ENCODE data around the gene SEC14L2.

Gene SEC14L2

GRCh38 chr22:30396871-30397655, at the start of gene SEC14L2:
SEC14L2 (plus strand) TSS chr22:30397018; CDS start chr22:30397117, 99 bp downstream.
- peak; percentile 82 for DNase-seq (ENCODE audit: low spot score)

DNA sequence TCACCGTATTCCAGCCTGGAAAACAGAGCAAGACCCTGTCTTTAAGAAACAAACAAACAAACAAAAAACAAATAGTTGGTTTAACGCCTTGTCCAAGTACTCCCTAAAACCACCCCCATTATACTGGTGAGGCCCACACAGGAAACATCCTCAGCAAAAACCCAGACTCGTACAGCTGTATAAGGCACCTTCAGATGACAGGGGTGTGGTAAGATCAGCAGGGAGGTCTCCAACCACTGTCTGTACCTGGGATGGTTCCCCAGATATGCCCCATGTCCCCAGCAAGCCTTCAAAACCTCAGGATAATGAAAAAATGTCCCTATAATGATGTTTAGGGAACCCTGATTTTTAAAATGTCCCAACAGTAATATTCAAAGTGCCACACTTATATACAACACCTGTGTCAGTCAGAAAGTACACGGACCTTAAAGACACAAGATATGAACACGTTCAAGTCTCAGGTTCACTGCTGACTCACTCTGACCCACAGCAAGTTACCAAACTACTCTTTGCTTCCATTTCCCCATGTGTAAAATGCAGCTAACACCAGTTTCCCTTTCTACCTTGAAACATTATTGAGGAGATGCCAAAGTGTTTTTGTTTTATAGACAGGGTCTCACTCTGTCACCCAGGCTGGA, 49.4 kb upstream of the SEC14L2 start:
- DNase-seq (ENCODE audit: low spot score), result no peak

DNA sequence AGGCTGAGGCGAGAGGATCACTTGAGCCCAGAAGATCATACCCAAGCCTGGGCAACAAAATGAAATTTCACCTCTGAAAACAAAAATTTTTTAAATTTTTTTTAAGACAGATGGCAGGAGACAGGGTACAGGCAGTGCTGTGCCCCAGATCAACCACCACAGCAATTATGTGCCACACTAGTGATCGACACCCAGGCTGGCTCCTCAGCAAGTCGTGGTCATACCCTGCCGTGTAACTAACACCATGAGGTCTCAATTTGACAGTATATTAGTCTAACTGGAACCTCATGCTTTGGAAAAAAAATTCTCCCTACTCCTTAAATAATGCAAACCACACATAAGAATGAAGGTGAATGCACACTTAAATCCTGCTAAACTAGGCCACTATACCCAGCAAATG, 48.4 kb upstream of the SEC14L2 start:
- no peak for DNase-seq (ENCODE audit: low spot score)

GRCh38 chr22:30348809-30349208, 48.0 kb upstream of the SEC14L2 start:
- no peak for DNase-seq (ENCODE audit: low spot score)

DNA sequence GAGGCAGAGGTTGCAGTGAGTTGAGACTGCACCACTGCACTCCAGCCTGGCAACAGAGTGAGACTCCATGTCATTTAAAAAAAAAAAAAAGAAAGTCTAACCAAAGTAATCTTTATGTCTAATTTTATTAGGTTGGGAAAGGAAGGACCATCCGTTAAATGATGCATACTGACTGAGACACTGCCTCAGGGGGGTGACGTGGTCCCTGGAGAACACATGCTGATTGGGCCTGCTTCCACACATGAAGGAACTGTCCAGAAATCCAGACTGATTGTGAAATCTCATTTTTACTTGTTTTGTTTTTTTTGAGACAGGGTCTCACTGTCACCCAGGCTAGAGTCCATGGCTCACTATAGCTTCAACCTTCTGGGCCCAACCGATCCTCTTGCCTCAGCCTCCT, 45.6 kb upstream of the SEC14L2 start:
- no peak for DNase-seq (ENCODE audit: low spot score)

DNA sequence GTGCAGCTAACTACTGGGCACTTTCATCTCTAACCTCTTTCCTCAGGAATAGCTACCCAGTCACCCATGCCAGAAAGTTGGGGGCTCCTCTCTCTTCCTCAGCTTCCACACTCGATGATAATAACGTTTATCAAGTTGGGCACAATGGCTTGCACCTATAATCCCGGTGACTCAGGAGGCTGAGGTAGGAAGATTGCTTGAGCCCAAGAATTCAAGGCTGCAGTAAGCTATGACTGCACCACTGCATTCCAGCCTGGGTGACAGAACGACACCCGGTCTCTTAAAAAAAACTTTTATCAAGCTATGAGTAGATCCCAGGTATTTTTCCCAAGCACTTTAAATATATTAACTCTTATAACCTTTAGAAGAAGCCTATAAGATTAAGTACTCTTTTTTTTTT, 42.2 kb upstream of the SEC14L2 start:
- DNase-seq (ENCODE audit: low spot score), result no peak

- DNase-seq (ENCODE audit: low spot score), result peak; percentile 95
Observed at GRCh38 chr22:30356449-30357235, 40.2 kb upstream of the SEC14L2 start, which contains the start of the genes CCDC157 and SF3A1. CCDC157 (plus strand) TSS chr22:30357007; CDS start chr22:30366001, 8,994 bp downstream. SF3A1 (minus strand) TSS chr22:30356894; CDS start chr22:30356792, 102 bp downstream.

GRCh38 chr22:30357236-30357570, 39.6 kb upstream of the SEC14L2 start:
- DNase-seq (ENCODE audit: low spot score), result no peak

DNA sequence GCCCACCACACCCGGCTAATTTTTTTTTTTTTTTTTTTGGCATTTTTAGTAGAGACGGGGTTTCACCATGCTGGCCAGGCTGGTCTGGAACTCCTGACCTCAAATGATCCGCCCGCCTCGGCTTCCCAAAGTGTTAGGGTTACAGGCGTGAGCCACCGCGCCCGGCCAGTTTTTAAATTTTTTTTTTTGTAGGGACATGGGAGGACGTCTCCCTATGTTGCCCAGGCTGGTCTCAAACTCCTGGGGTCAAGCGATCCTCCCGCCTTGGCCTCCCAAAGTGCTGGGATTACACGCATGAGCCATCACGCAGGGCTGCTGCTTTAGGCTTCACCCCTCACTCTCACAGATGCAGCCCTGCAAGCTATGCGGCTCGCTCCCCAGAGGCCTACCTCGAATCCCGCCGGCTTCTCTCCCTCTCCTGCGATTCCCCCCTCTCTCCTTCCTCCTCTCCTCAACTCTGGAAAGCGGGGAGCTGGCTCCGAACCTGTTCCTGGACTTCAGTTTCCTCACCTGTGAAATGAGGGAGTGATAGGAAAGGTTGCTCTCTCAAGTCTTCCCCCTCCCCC, 39.1 kb upstream of the SEC14L2 start:
- DNase-seq (ENCODE audit: low spot score), result no peak

DNA sequence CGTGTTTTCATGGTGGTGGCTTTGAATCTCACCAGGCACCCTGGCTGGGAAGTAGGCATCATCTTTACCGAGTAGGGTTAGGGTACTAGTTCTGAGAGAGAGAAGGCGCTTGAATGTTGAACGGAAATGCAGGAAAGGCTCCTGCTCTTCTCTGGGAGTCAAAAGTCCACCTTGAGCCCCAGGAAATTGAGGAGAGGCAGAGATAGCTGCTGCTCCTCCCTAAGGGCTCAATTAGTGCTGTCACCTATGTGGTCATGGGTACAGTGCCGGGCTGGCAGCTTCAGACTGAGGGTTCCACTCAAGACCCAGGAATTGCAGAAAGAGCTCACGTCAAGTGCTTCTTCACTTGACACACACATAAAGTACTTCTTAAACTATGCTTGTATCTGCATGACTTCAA, 38.3 kb upstream of the SEC14L2 start:
- DNase-seq (ENCODE audit: low spot score), result no peak

GRCh38 chr22:30361916-30362650, 34.7 kb upstream of the SEC14L2 start:
- no peak for DNase-seq (ENCODE audit: low spot score)

DNA sequence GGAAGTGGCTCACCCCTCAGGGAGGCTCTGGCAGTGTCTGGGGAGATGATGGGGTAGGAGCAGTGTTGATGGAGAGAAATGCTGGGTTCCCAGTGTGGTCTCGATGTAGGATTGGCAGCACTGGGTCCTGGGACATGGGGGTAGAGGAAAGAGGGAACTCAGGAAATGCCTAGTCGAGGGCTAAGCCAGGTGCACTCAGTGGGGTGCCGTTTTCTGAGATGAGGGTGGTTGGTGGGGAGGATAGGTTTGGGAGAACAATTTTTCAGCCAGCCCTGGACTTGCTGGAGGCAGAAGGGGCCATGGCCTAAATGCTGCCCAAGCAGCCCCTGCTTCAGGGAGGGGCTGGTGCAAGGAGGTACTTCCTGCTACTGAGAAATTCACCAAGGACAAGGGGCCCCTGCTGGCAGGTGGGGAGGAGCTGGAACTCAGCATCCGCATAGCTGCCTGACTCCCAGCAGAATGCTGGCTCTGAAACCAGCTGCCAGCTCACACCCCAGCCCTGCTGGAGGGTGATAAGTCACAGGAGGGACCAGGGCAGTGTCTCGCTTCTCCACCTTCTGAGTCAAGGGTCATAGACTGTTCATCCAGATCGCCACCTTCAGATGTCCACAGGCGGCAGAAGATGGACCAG, 34.1 kb upstream of the SEC14L2 start:
- DNase-seq (ENCODE audit: low spot score), result no peak

GRCh38 chr22:30365891-30366290, 30.9 kb upstream of the SEC14L2 start:
- no peak for DNase-seq (ENCODE audit: low spot score)

- no peak for DNase-seq (ENCODE audit: low spot score)
Observed at GRCh38 chr22:30368420-30368819, 28.4 kb upstream of the SEC14L2 start.

- DNase-seq (ENCODE audit: low spot score), result no peak
Observed at GRCh38 chr22:30370641-30371230, 26.1 kb upstream of the SEC14L2 start.

- DNase-seq (ENCODE audit: low spot score), result no peak
Observed at GRCh38 chr22:30371321-30371720, 25.5 kb upstream of the SEC14L2 start.

DNA sequence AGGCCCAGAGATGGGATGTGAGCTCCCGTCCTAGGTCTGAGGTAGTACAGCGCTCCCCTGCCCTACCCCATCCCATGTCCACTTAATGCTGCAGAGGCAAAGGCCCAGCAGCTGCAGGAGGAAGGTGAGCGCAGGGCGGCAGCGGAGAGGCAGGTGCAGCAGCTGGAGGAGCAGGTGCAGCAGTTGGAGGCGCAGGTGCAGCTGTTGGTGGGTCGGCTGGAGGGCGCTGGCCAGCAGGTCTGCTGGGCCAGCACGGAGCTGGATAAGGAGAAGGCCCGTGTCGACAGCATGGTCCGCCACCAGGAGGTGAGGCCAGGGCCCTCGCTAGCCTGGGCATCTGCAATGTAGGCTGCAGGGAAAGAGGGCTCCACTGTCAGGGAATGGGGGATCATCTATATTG, 24.8 kb upstream of the SEC14L2 start:
- DNase-seq (ENCODE audit: low spot score), result no peak

DNA sequence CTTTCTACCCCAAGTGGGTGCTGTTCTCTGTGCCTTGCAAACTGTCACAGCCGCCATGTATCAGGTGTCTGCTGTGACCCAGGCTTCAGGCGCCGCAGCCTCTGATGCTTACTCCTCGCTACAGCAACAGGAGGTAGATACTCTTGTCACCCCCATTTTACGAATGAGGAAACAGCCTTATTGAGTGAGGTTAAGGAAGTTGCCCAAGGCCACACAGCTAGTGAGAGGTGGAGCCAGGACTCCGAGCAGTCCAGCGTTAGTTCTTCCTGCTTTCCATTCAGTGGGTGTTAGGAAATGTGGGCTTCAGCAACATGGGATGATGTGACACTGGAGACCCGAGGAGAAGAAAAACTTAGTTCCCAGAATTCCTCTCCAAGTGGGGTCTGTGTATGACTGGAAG, 23.9 kb upstream of the SEC14L2 start:
- no peak for DNase-seq (ENCODE audit: low spot score)

DNA sequence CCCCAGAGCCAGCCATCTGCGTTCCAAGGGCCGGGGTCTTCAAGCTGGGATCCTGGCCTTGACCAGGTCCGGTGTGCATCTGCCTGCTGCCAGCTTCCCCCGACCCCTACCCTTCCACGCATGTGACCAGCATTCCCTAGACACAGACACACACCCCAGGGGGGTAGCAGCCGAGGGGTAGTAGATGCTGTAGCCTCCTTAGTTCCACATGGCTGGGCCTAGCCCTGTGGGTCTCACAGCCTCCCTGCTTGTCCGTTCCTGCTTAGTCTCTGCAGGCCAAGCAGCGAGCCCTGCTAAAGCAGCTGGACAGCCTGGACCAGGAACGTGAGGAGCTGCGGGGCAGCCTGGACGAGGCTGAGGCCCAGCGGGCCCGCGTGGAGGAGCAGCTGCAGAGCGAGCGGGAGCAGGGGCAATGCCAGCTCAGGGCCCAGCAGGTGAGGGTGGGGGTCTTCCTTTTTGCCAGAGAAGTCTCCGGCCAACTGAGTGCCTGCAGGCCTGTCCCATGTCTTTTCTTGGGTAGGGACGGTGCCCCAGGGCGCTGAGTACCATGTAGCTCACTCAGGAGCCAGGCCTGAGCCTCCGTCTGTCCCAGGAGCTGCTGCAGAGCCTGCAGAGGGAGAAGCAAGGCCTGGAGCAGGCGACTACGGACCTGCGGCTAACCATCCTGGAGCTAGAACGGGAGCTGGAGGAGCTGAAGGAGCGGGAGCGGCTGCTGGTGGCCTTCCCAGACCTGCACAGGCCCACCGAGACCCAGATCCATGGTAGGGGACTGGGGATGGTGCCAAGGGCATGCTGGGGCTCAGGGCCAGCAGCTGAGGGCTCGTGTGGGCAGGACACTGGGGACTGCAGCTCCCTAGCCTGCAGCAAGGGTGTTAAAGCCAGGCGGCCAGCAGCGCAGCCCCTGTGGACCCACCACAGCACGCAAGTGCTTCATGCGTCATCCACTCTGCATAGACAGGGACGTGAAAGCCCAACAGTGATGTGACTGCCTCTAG, 23.2 kb upstream of the SEC14L2 start:
- DNase-seq (ENCODE audit: low spot score), result no peak
